Heart left ventricle (tissue), 16 donors: ENCODE data around the gene PRXL2B. TPM values are rescaled to one million over a fixed set of nuclear protein-coding genes. Genes with fewer than 3 reads are reported as not detected.

Experiments used
- ATAC-seq, 4 donors: fragments of 200-7000 bp; cut with Tn5 transposase; one replicate each; pipeline ENCODE4 v1.9.1; 2020 to 2022; ENCODE audit warnings: moderate library complexity in 4 of 4, mild to moderate bottlenecking in 3 of 4, moderate number of reproducible peaks in 1 of 4
- DNase-seq, 5 donors: peaks; one replicate each; pipeline ENCODE4 v3.0.0-alpha.2; 2020
- H3K27ac ChIP-seq, 12 donors: fragments of 200-600 bp; sonication (generic) in 4 of 12; one replicate each; pipeline versions ENCODE4 v1.5.0 to v1.8.0; 2016 to 2022; ENCODE audit warnings: mild to moderate bottlenecking in 2 of 12
- H3K27me3 ChIP-seq, 9 donors: fragments of 200-600 bp; sonication (generic) in 2 of 9; one replicate each; pipeline versions ENCODE4 v1.5.1 to v1.8.0; 2016 to 2022; ENCODE audit warnings: mild to moderate bottlenecking in 3 of 9
- H3K36me3 ChIP-seq, 9 donors: fragments of 200-600 bp; sonication (generic) in 2 of 9; one replicate each; pipeline versions ENCODE4 v1.5.0 to v1.8.0; 2018 to 2022; ENCODE audit warnings: mild to moderate bottlenecking in 2 of 9
- H3K4me1 ChIP-seq, 12 donors: fragments of 200-600 bp; sonication (generic) in 4 of 12; one replicate each; pipeline versions ENCODE4 v1.5.0 to v1.8.0; 2016 to 2022; ENCODE audit warnings: mild to moderate bottlenecking in 3 of 12
- H3K4me3 ChIP-seq, 12 donors: fragments of 200-600 bp; sonication (generic) in 4 of 12; one replicate each; pipeline versions ENCODE4 v1.5.0 to v1.8.0; 2017 to 2022; ENCODE audit warnings: mild to moderate bottlenecking in 9 of 12, moderate library complexity in 4 of 12
- H3K9me3 ChIP-seq, 12 donors: fragments of 200-600 bp; sonication (generic) in 4 of 12; one replicate each; pipeline versions ENCODE4 v1.5.0 to v1.8.0; 2016 to 2022; ENCODE audit warnings: mild to moderate bottlenecking in 1 of 12
- POLR2A ChIP-seq, 2 donors: fragments of 450-650 bp; IDR thresholded peaks; one replicate each; pipeline ENCODE4 v1.6.1; 2017; ENCODE audit warnings: antibody characterized with exemption in 2 of 2, mild to moderate bottlenecking in 2 of 2, moderate library complexity in 2 of 2
- WGBS, 4 donors: extraction: QIAGEN DNeasy Blood & Tissue Kit in 2 of 4; methylation state at CpG; one replicate each; pipeline versions ENCODE4 v1.1.5 to v1.1.7; 2013 to 2018; 5-methylcytosine and 5-hydroxymethylcytosine counted together
- intact Hi-C, 10 donors: fragments of 100-400 bp; cut with DNase I; formaldehyde crosslinking; loops; one replicate each; pipeline versions ENCODE4 v1.11.1 to v1.14.2; 2022
- polyA plus RNA-seq, 2 donors: library from polyadenylated mRNA; stranded (reverse); fragments of 200-250 nt; gene quantifications; one replicate each; pipeline ENCODE4 v1.2.3, GENCODE V29; 2013
- total RNA-seq, 9 donors: library from RNA; depleted of rRNA in 2 of 9; stranded (reverse); fragments of >200 nt in 2 of 9; fragmentation: NEBNext Ultra II Directional in 3 of 9; extraction: Animal tissue kit (Norgen Biotek cat#: 25700) in 3 of 9; gene quantifications; one replicate each; pipeline versions ENCODE4 v1.1.0 to v1.2.4, GENCODE V29; 2016 to 2023
- TF ChIP-seq, protein P1 (sequence below), 12 donors: fragments of 200-600 bp; sonication (generic) in 4 of 12; IDR thresholded peaks; one replicate each; pipeline versions ENCODE4 v1.5.0 to v1.8.0; 2018 to 2022; ENCODE audit warnings: antibody characterized with exemption in 12 of 12, mild to moderate bottlenecking in 5 of 12
- donor health status: ischemic (EF 13 %, LVEDD 7.1; RV severe dilation, severe dysfunction).
- donor health status: healthy with polysubstance abuse.
- donor health status: DM: no; HTN: yes; CAD: no.
- donor health status: DM: no; HTN: no; CAD: no.
- donor health status: ischemic (EF 25% LVEDD 6.9; RV normal size, moderate dysfunction).
- donor health status: ischemic (EF 25% LVEDD 5.7; RV mildly dilated, moderate dysfunction).
- donor health status: healthy.
- donor health status: DM: yes; HTN: yes; CAD: no.
- donor health status: ischemic (EF 35%, LVEDD 5.7; RV mildly dilated, moderate dysfunction).
- donor health status: nonischemic (EF 11% LVEDD 7.7; RV severe dilation, severe dysfunction).
- donor health status: DM: yes; HTN: yes; CAD: no.
- donor health status: PGD.
- donor health status: ischemic (EF 29% LVEDD 5.4; RV normal size, mild dysfunction).
- donor health status: nonischemic (EF 23%, LVEDD 6.1; RV moderate dilation, normal function).

Gene PRXL2B
- total and polyA plus RNA-seq, 11 donors, result 5.1 to 13.9 (median 7.9) TPM

DNA sequence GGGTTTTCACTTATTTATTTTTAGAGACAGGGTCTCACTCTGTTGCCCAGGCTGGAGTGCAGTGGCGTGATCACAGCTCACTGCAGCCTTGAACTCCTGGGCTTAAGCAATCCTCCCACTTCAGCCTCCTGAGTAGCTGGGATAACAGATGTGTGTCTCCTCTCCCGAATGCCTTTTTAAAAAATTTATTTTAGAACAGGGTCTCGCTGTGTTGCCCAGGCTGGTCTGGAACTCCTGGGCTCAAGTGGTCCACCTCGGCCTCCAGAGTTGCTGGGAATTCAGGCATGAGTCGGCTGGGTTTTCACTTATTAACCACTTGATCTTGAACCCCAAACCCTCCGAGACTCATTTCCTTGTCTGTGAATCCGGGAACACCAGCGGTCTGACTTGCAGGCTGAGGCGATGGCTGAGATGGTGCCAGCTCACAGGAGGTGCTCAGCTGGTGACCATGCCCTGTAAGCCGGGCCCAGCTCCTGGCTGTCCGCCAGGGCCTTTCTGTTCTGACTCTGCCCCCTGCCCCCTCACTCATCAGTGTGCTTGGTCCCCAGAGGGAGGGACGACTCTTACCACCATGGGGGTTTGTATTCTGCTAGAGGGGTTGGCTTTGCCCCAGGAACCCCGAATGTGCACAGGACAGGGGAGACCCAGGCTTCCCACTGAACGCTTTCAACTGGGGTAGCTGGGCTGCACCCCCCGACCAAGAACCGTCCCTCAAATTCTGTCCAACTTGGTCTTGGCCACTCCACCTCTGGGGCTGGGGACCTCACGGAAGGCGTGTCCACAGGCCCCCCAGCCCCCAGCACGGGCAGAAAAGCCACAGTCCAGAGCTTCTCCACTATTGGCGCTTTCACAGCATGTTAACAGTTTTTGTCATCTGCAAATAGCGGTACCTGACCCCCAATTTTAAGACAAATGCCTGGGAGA lies 23.7 kb downstream of the PRXL2B start:
- peak overlapping the region in 1 of 12 donors; percentile 6 for H3K4me3 ChIP-seq
- no peak for ATAC-seq
- WGBS, 4 donors, result 66 to 73% (median 68%) methylated on average over 17 to 21 of the region's 21 CpGs
- H3K27me3 ChIP-seq, result peaks cover 0 to 24% (median 0%) of the 10 kb centered on the region in 9 donors
- H3K9me3 ChIP-seq, result peaks cover 0 to 23% (median 10%) of the 10 kb centered on the region in 12 donors
- TF ChIP-seq, protein P1, sequence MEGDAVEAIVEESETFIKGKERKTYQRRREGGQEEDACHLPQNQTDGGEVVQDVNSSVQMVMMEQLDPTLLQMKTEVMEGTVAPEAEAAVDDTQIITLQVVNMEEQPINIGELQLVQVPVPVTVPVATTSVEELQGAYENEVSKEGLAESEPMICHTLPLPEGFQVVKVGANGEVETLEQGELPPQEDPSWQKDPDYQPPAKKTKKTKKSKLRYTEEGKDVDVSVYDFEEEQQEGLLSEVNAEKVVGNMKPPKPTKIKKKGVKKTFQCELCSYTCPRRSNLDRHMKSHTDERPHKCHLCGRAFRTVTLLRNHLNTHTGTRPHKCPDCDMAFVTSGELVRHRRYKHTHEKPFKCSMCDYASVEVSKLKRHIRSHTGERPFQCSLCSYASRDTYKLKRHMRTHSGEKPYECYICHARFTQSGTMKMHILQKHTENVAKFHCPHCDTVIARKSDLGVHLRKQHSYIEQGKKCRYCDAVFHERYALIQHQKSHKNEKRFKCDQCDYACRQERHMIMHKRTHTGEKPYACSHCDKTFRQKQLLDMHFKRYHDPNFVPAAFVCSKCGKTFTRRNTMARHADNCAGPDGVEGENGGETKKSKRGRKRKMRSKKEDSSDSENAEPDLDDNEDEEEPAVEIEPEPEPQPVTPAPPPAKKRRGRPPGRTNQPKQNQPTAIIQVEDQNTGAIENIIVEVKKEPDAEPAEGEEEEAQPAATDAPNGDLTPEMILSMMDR (IDR thresholded peaks at IDR 0.05), result no peak
- no peak for TF ChIP-seq POLR2A (IDR thresholded peaks at IDR 0.05)
- H3K27ac ChIP-seq, result no peak overlapping the region
- intact Hi-C loops, result no loop called here
- DNase-seq, result peak in 2 of 5 donors; percentile 21 to 37
- H3K4me1 ChIP-seq, result peaks cover 0 to 10% (median 2%) of the 10 kb centered on the region in 12 donors
- no peaks in the 10 kb centered on the region for H3K36me3 ChIP-seq

DNA sequence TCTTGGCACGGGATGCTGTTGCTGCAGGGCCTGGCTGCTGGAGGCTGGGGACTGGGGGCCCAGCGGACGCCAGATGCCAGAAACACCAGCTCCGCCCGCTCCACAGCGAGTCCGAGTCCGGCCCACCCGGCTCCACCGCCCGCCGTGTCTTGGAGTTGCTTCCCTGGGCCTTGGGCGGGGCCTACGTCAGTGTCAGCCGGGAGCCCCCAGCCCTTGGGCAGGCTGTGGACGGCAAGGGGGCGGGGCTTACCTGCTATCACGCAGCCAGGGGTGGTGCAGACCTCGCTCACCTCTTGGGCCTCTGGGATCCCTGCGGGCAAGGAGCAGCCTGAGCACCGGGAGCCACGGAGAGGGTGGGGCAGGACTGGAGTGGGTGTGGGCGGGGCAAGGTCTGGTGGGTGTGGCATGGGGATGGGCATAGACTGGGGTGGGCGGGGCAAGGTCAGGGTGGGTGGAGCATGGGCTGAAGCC lies 24.5 kb downstream of the PRXL2B start:
- H3K9me3 ChIP-seq, result peaks cover 0 to 31% (median 12%) of the 10 kb centered on the region in 12 donors
- intact Hi-C loops, result no loop called here
- peaks cover 0 to 28% (median 0%) of the 10 kb centered on the region in 9 donors for H3K27me3 ChIP-seq
- DNase-seq, result peak in 3 of 5 donors; percentile 16 to 67 (median 30)
- peak overlapping the region in 1 of 12 donors; percentile 6 for H3K4me3 ChIP-seq
- no peak overlapping the region for H3K27ac ChIP-seq
- 9 to 20% (median 10%) methylated on average over 1 to 24 of the region's 24 CpGs for WGBS, 4 donors
- TF ChIP-seq, protein P1 (IDR thresholded peaks at IDR 0.05), result no peak
- no peak for TF ChIP-seq POLR2A (IDR thresholded peaks at IDR 0.05)
- H3K4me1 ChIP-seq, result peaks cover 0 to 10% (median 2%) of the 10 kb centered on the region in 12 donors
- ATAC-seq, result peak in 1 of 4 donors; percentile 47
- H3K36me3 ChIP-seq, result no peaks in the 10 kb centered on the region

DNA sequence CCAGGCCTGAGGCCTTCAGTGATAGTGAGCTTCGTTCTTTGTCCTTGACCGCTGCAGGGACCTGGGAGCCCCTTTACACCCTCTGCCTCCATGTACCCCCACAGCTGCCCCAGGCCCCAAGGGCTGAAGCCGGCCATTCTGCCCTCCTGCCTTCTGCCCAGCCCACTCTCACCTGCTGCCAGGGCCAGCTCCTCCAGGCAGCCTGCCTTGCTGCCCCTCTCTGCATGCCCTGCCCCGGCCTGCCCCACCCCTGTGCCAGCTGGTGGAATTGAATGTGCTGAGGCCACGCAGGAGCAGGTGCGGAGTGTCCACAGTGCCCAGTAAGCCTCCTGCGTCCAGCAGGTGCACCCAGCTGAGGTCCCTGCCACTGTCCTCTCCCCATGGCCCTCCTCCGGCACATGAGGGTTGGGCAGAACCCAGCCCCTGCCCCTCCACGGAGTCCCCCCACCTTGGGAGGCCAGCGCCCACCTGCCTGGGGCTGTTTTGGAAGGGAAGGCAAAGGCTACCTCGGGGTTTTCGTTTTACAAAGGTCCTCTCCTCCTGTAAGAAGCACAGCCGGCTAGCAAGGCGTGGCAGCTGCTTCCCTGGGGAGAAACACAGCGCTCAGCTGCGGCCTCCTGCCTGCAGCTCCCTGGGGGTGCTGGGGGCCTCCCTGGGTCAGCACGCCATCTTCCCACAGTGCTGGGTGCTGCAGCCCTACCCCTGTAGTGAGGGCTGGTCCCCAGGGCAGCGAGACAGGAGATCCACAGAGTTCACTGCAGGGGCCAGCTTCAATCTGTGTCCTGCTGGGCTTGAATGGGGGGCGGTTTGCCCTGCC lies 25.3 kb downstream of the PRXL2B start:
- intact Hi-C loops, result no loop called here
- TF ChIP-seq POLR2A (IDR thresholded peaks at IDR 0.05), result no peak
- TF ChIP-seq, protein P1 (IDR thresholded peaks at IDR 0.05), result no peak
- Histone ChIP-seq H3K27me3 (peaks cover 0 to 27% (median 0%) of the 10 kb centered on the region in 9 donors), H3K36me3 (no peaks in the 10 kb centered on the region), H3K4me1 (peaks cover 0 to 10% (median 2%) of the 10 kb centered on the region in 12 donors), H3K9me3 (peaks cover 0 to 34% (median 15%) of the 10 kb centered on the region in 12 donors), H3K4me3 (no peak overlapping the region), H3K27ac (no peak overlapping the region)
- ATAC-seq (no peak), DNase-seq (peak in 2 of 5 donors; percentile 17 to 35)
- 83 to 88% (median 84%) methylated on average over 13 to 19 of the region's 19 CpGs for WGBS, 4 donors
